Measurements from ENCODE around the gene PAX4.

GRCh38 chr7:127588697-127589482 lies 29.1 kb downstream of the PAX4 start:
- peak in 2 of 5 experiments; percentile 18 to 40 for TF ChIP-seq CTCF (IDR thresholded peaks at IDR 0.05 in 4 of 5, conservative IDR thresholded peaks at IDR 0.05 in 1 of 5)
- TF ChIP-seq POLR2A (IDR thresholded peaks at IDR 0.05): no peak

Data from gastrocnemius medialis (tissue), 4 donors.